ENCODE measurements around the gene MAGEA8.
"Not testable (repeated sequence)": the region's sequence is repeated elsewhere in the genome, so short reads cannot be mapped to it uniquely, and the experiment has no call there.

DNA sequence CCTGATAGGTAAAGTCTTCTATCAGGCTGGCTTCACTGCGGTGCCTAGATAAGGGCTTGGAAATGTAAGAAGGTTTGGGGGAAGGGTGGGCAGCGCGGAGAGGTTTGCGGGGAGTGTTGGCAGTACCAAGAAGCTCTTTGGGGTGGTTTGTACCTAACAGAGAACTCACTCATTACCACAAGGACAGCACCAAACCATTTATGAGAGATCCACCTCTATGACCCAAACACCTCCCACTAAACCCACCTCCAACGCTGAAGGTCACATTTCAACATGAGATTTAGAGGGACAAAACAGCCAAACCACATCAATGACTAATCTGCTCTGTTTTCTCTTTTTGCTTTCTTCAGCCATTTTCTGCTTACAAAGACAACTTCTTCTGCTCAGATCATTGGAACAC, 43.5 kb downstream of the MAGEA8 start:
- TF ChIP-seq TGIF2 (CRISPR knock-in tag; IDR thresholded peaks at IDR 0.05); NONO (IDR thresholded peaks at IDR 0.05; ENCODE audit: low read depth in 2 of 2, low read length in 1 of 2); ZNF253 (CRISPR knock-in tag; conservative IDR thresholded peaks at IDR 0.05); RAD21 (CRISPR knock-in tag; conservative IDR thresholded peaks at IDR 0.05 in 1 of 2, IDR thresholded peaks at IDR 0.05 in 1 of 2); BHLHE40 (IDR thresholded peaks at IDR 0.05; ENCODE audit: low read length): not testable (repeated sequence)
- TF ChIP-seq, protein P1, sequence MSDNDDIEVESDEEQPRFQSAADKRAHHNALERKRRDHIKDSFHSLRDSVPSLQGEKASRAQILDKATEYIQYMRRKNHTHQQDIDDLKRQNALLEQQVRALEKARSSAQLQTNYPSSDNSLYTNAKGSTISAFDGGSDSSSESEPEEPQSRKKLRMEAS (CRISPR knock-in tag; IDR thresholded peaks at IDR 0.05) = not testable (repeated sequence)
- TF ChIP-seq, protein P2, sequence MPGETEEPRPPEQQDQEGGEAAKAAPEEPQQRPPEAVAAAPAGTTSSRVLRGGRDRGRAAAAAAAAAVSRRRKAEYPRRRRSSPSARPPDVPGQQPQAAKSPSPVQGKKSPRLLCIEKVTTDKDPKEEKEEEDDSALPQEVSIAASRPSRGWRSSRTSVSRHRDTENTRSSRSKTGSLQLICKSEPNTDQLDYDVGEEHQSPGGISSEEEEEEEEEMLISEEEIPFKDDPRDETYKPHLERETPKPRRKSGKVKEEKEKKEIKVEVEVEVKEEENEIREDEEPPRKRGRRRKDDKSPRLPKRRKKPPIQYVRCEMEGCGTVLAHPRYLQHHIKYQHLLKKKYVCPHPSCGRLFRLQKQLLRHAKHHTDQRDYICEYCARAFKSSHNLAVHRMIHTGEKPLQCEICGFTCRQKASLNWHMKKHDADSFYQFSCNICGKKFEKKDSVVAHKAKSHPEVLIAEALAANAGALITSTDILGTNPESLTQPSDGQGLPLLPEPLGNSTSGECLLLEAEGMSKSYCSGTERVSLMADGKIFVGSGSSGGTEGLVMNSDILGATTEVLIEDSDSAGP (CRISPR knock-in tag; IDR thresholded peaks at IDR 0.05) = not testable (repeated sequence)

Measured in K562 (cell line).